Stimulated activated CD4-positive, alpha-beta T cell treated with anti-CD3 and anti-CD28 coated beads, Interleukin-4, amount 100 ng/mL, for 24 hours (primary cell): ENCODE measurements around the gene FAIM.

Experiments used
- DNase-seq: peaks from one replicate; pipeline ENCODE4 v3.0.0-alpha.2; 2020

Gene FAIM

GRCh38 chr3:138681463-138682220 lies 73.1 kb downstream of the FAIM start:
- DNase-seq = no peak

- DNase-seq = no peak
Measured at GRCh38 chr3:138682648-138683047, 74.1 kb downstream of the FAIM start.
